T47D (cell line): Measurements from ENCODE around the gene EFCAB12.

Experiments used
- DNase-seq, 2 experiments: peaks; one replicate each; pipeline versions ENCODE4 v3.0.0 to v3.0.0-alpha.2; 2011 to 2012; ENCODE audit warnings: low read depth in 1 of 2, low spot score in 1 of 2
- JUND ChIP-seq: IDR thresholded peaks from 2 replicates; pipeline ENCODE4 v1.6.1; 2012; ENCODE audit warnings: low read depth
- in situ Hi-C: cut with HindIII; loops from 2 replicates; pipeline ENCODE4 v1.10.0; 2016; ENCODE audit warnings: low sequenced_read_pairs, low pct_unique_long_range_greater_than_20kb

The EFCAB12 gene

GRCh38 chr3:129358177-129358771 lies 70.2 kb downstream of the EFCAB12 start:
- in situ Hi-C loops: no loop called here
- DNase-seq: no peak
- TF ChIP-seq JUND: no peak

- TF ChIP-seq JUND: no peak
- in situ Hi-C loops: no loop called here
- no peak for DNase-seq
Observed at GRCh38 chr3:129357616-129358015, 70.8 kb downstream of the EFCAB12 start.

- in situ Hi-C loops: no loop called here
- TF ChIP-seq JUND: no peak
- no peak for DNase-seq
Observed at GRCh38 chr3:129356756-129357425, 71.5 kb downstream of the EFCAB12 start.

GRCh38 chr3:129353589-129353941 lies 74.9 kb downstream of the EFCAB12 start:
- TF ChIP-seq JUND: no peak

GRCh38 chr3:129352650-129353588 lies 75.5 kb downstream of the EFCAB12 start:
- no peak for TF ChIP-seq JUND
- no peak for DNase-seq
- in situ Hi-C loops: no loop called here

More at GRCh38 chr3:129353589-129353941, 74.9 kb downstream of the EFCAB12 start:
- in situ Hi-C loops: no loop called here
- DNase-seq: no peak

GRCh38 chr3:129352045-129352444 lies 76.4 kb downstream of the EFCAB12 start:
- DNase-seq: peak in 1 of 2 experiments; percentile 30
- no peak for TF ChIP-seq JUND
- in situ Hi-C loops: no loop called here
